ENCODE results near the gene HDAC9. TPM values are rescaled to one million over a fixed set of nuclear protein-coding genes. Genes with fewer than 3 reads are reported as not detected.

HDAC9 gene
- total RNA-seq, 4 donors from 2014 or later, result 54.8 to 96.2 (median 87.2) TPM

- Histone ChIP-seq H3K9me3 (no peaks in the 10 kb centered on the region), H3K4me3 (no peak overlapping the region), H3K36me3 (no peaks in the 10 kb centered on the region), H3K27me3 (no peaks in the 10 kb centered on the region), H3K4me1 (no peaks in the 10 kb centered on the region), H3K27ac (no peak overlapping the region)
- DNase-seq, result no peak
- TF ChIP-seq CTCF (IDR thresholded peaks at IDR 0.05), result no peak
- no peak for TF ChIP-seq POLR2A (IDR thresholded peaks at IDR 0.05)
- intact Hi-C loops (cut with DNase I; ENCODE audit: low total_unique reads), result no loop called here
Observed at GRCh38 chr7:18905316-18905943, 409.9 kb downstream of the HDAC9 start.

- TF ChIP-seq POLR2A (IDR thresholded peaks at IDR 0.05) (no peak), CTCF (IDR thresholded peaks at IDR 0.05) (no peak)
- intact Hi-C loops (cut with DNase I; ENCODE audit: low total_unique reads), result no loop called here
- no peaks in the 10 kb centered on the region for H3K27me3 ChIP-seq
- no peaks in the 10 kb centered on the region for H3K4me1 ChIP-seq
- no peak overlapping the region for H3K27ac ChIP-seq
- no peak for DNase-seq
- H3K4me3 ChIP-seq, result no peak overlapping the region
- no peaks in the 10 kb centered on the region for H3K36me3 ChIP-seq
- H3K9me3 ChIP-seq, result no peaks in the 10 kb centered on the region
Observed at GRCh38 chr7:18906901-18907300, 411.4 kb downstream of the HDAC9 start.

GRCh38 chr7:18913106-18913505 is 417.6 kb downstream of the HDAC9 start:
- Histone ChIP-seq H3K36me3 (no peaks in the 10 kb centered on the region), H3K4me3 (no peak overlapping the region), H3K4me1 (no peaks in the 10 kb centered on the region), H3K9me3 (no peaks in the 10 kb centered on the region), H3K27me3 (no peaks in the 10 kb centered on the region), H3K27ac (no peak overlapping the region)
- no peak for TF ChIP-seq CTCF (IDR thresholded peaks at IDR 0.05)
- DNase-seq, result no peak
- intact Hi-C loops (cut with DNase I; ENCODE audit: low total_unique reads), result no loop called here

- TF ChIP-seq POLR2A (IDR thresholded peaks at IDR 0.05) (no peak), CTCF (IDR thresholded peaks at IDR 0.05) (no peak)
- H3K27me3 ChIP-seq, result no peaks in the 10 kb centered on the region
- no peaks in the 10 kb centered on the region for H3K36me3 ChIP-seq
- H3K4me3 ChIP-seq, result no peak overlapping the region
- H3K4me1 ChIP-seq, result no peaks in the 10 kb centered on the region
- intact Hi-C loops (cut with DNase I; ENCODE audit: low total_unique reads), result no loop called here
- DNase-seq, result no peak
- H3K27ac ChIP-seq, result no peak overlapping the region
- H3K9me3 ChIP-seq, result no peaks in the 10 kb centered on the region
Observed at GRCh38 chr7:18916826-18917225, 421.3 kb downstream of the HDAC9 start.

- no peaks in the 10 kb centered on the region for H3K9me3 ChIP-seq
- DNase-seq, result no peak
- no peaks in the 10 kb centered on the region for H3K27me3 ChIP-seq
- H3K36me3 ChIP-seq, result no peaks in the 10 kb centered on the region
- no peak overlapping the region for H3K27ac ChIP-seq
- intact Hi-C loops (cut with DNase I; ENCODE audit: low total_unique reads), result no loop called here
- H3K4me3 ChIP-seq, result no peak overlapping the region
- no peaks in the 10 kb centered on the region for H3K4me1 ChIP-seq
- no peak for TF ChIP-seq POLR2A (IDR thresholded peaks at IDR 0.05)
Observed at GRCh38 chr7:18927134-18927533, 431.6 kb downstream of the HDAC9 start.

- H3K27ac ChIP-seq, result no peak overlapping the region
- no peaks in the 10 kb centered on the region for H3K27me3 ChIP-seq
- intact Hi-C loops (cut with DNase I; ENCODE audit: low total_unique reads), result no loop called here
- TF ChIP-seq POLR2A (IDR thresholded peaks at IDR 0.05) (no peak), CTCF (IDR thresholded peaks at IDR 0.05) (no peak)
- H3K4me3 ChIP-seq, result no peak overlapping the region
- H3K9me3 ChIP-seq, result no peaks in the 10 kb centered on the region
- no peaks in the 10 kb centered on the region for H3K4me1 ChIP-seq
- H3K36me3 ChIP-seq, result no peaks in the 10 kb centered on the region
- DNase-seq, result no peak
Observed at GRCh38 chr7:18936265-18936664, 440.7 kb downstream of the HDAC9 start.
